SW480 (cell line): Measurements from ENCODE around the gene RNF40.
A peak's percentile ranks its signal among the peaks of the same experiment; 100 is the strongest.

Experiments
- DNase-seq: peaks from one replicate; pipeline ENCODE4 v3.0.0-alpha.2; 2016; ENCODE audit warnings: low spot score

RNF40 gene

GRCh38 chr16:30761928-30762902 is at the start of gene RNF40, which contains the start of gene CFAP119:
Gene RNF40 (plus strand): TSS chr16:30762322. CDS start chr16:30762546, 224 bp downstream.
Gene CFAP119 (minus strand): TSS chr16:30762062. CDS start chr16:30761748, 314 bp downstream.
- DNase-seq: peak; percentile 98

GRCh38 chr16:30715750-30716445 is 46.2 kb upstream of the RNF40 start:
- no peak for DNase-seq

- DNase-seq: no peak
Measured at GRCh38 chr16:30720086-30720485, 42.0 kb upstream of the RNF40 start.

- DNase-seq: no peak
Measured at GRCh38 chr16:30720694-30721093, 41.4 kb upstream of the RNF40 start.

GRCh38 chr16:30721167-30721566 is 41.0 kb upstream of the RNF40 start:
- no peak for DNase-seq

- DNase-seq: no peak
Measured at GRCh38 chr16:30721606-30722005, 40.5 kb upstream of the RNF40 start.

- no peak for DNase-seq
Measured at GRCh38 chr16:30722443-30722842, 39.7 kb upstream of the RNF40 start.

- DNase-seq: no peak
Measured at GRCh38 chr16:30722916-30723315, 39.2 kb upstream of the RNF40 start.

GRCh38 chr16:30723725-30724355 is 38.3 kb upstream of the RNF40 start:
- DNase-seq: no peak

GRCh38 chr16:30724641-30725417 is 37.3 kb upstream of the RNF40 start:
- no peak for DNase-seq

- DNase-seq: no peak
Measured at GRCh38 chr16:30725418-30725792, 36.7 kb upstream of the RNF40 start.

GRCh38 chr16:30728321-30728720 is 33.8 kb upstream of the RNF40 start:
- no peak for DNase-seq

GRCh38 chr16:30728899-30729672 is 33.0 kb upstream of the RNF40 start:
- DNase-seq: no peak

- no peak for DNase-seq
Measured at GRCh38 chr16:30731411-30731810, 30.7 kb upstream of the RNF40 start.

GRCh38 chr16:30736995-30737793 is 24.9 kb upstream of the RNF40 start:
- no peak for DNase-seq

GRCh38 chr16:30737794-30738648 is 24.1 kb upstream of the RNF40 start:
- no peak for DNase-seq

GRCh38 chr16:30738984-30739951 is 22.9 kb upstream of the RNF40 start:
- DNase-seq: no peak
